GM21526 (cell line): ENCODE measurements around the gene EPS8.

ENCODE experiments used
- ATAC-seq: cut with Tn5 transposase; IDR thresholded peaks from one replicate; pipeline ENCODE4 v1.9.1; 2021; ENCODE audit warnings: moderate library complexity; ENCODE audit not compliant: unreplicated experiment, low FRiP score

The EPS8 gene

DNA sequence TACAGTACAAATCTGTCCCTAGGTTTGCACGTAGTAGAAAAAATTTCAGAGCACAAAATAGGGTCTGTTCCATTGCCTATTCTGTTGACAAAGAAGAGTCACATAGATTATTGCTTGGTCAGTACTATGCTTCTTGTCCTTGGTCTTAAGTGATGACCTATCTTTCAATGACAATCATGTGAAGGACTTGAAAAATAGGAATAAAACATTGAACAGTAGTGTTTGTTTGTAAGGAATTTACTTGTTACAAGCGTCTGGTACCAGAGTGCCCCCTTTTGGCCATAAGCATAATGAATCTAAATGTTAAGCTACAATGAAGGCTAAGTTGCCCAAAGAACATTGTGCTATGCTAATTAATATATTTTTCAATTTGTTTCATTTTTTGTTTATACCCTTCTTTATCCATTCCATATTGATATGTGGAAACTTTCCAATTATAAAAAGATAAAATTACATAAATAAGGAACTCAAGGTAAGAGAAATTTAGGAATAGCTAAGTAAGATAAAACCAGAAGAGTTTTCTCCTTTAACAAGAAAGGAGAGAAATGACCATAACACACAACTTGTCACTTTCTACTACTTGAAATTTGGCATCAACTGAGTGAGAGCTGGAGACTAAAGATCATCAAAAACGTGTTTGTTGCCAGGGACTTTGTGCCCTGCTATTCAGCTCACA lies 204.7 kb downstream of the EPS8 start:
- ATAC-seq, result no peak

GRCh38 chr12:15583804-15584203 lies 205.4 kb downstream of the EPS8 start:
- ATAC-seq, result no peak

- no peak for ATAC-seq
Measured at GRCh38 chr12:15581006-15581405, 208.2 kb downstream of the EPS8 start.

GRCh38 chr12:15580431-15580830 lies 208.8 kb downstream of the EPS8 start:
- no peak for ATAC-seq

GRCh38 chr12:15575671-15576541 lies 213.3 kb downstream of the EPS8 start:
- ATAC-seq, result no peak

DNA sequence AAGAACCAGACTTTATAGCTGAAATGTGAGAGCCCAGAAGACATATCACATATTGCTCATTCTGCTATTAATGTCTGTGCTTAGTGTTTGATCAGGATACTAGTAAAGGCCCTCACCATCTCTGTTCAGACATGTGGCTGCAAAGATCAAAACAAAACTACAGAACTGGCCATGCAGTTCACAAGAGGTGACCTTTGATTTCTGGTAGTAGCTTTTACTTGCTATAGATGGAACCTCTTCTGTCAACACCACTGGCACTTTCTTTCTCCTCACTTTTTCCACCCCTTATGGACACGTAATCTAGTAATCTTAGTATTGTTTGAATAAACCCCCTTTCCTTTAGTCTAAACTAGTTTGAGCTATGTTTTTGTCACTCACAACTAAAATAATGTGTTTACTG lies 214.8 kb downstream of the EPS8 start:
- ATAC-seq, result no peak
